Measurements from ENCODE around the gene NTRK3. TPM values are rescaled to one million over a fixed set of nuclear protein-coding genes. Genes with fewer than 3 reads are reported as not detected.

Gene NTRK3
- total and polyA plus RNA-seq, 8 donors, result 0.13 to 1.1 (median 0.60) TPM

GRCh38 chr15:88272421-88272820 is 15.9 kb upstream of the NTRK3 start:
- Histone ChIP-seq H3K4me1 (no peaks in the 10 kb centered on the region), H3K27me3 (peaks cover 0 to 6% (median 0%) of the 10 kb centered on the region in 4 donors), H3K4me3 (no peak overlapping the region), H3K36me3 (no peaks in the 10 kb centered on the region), H3K27ac (no peak overlapping the region), H3K9me3 (no peaks in the 10 kb centered on the region)
- intact Hi-C loops (cut with DNase I), result no loop called here
- FAIRE-seq (no peak), DNase-seq (no peak), ATAC-seq (no peak)
- TF ChIP-seq, protein P1, sequence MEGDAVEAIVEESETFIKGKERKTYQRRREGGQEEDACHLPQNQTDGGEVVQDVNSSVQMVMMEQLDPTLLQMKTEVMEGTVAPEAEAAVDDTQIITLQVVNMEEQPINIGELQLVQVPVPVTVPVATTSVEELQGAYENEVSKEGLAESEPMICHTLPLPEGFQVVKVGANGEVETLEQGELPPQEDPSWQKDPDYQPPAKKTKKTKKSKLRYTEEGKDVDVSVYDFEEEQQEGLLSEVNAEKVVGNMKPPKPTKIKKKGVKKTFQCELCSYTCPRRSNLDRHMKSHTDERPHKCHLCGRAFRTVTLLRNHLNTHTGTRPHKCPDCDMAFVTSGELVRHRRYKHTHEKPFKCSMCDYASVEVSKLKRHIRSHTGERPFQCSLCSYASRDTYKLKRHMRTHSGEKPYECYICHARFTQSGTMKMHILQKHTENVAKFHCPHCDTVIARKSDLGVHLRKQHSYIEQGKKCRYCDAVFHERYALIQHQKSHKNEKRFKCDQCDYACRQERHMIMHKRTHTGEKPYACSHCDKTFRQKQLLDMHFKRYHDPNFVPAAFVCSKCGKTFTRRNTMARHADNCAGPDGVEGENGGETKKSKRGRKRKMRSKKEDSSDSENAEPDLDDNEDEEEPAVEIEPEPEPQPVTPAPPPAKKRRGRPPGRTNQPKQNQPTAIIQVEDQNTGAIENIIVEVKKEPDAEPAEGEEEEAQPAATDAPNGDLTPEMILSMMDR (IDR thresholded peaks at IDR 0.05), result no peak
- WGBS, 2 donors, result 58 to 74% methylated on average over 2 of the region's 2 CpGs

DNA sequence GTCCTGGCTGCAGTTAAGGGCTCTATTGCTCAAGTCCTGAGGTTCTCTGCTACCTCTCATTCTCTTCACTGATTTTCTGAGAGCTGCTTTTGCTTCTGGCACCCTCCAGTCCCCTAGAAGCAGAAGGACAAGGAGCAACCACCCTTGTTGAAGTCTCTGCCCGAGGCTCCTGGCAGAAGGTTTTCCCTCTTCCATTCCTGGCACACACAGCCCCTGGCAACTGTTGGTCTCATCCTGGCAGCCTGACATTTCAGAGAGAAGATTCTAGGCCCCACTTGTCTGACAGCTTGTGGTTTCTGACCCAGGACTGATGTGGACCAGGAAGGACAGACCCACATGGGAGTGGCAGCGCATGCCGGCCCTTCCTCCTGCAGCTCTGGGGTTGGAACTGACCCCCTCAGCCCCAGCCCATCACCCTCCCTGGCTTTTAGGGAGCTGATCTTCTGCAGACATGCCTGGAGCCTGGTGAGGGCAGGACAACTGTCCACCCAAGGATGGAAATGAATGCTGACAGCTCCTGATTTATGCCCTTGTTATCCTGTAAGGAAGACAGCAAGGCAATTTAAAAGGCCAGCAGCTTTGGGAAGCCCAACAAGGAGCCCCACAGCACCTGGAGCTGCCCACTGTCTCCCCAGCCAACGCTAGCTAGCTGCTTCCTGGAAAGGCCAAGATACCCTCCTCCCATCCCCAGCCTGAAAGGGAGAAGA is 13.0 kb upstream of the NTRK3 start:
- intact Hi-C loops (cut with DNase I), result no loop called here

DNA sequence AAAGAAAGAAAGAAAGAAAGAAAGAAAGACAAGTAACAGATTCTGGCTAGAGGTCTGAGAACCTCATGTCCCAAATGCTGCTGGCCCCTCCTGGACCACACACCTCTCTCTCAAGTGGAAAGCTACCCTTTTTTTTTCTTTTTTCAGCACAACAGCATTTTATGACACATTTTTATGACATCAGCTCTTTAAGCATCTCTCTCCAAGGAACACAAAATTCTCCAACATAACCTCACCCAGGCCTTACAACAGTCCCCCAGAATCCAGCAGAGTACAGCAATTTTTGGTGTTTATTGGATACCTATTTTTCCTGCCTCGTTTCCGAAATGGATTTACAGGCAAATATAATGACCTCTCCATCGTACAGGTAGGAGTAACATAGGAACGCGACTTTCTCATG is 11.2 kb upstream of the NTRK3 start:
- FAIRE-seq, result no peak
- Histone ChIP-seq H3K27ac (no peak overlapping the region), H3K27me3 (no peaks in the 10 kb centered on the region), H3K4me1 (no peaks in the 10 kb centered on the region), H3K9me3 (no peaks in the 10 kb centered on the region), H3K36me3 (no peaks in the 10 kb centered on the region), H3K4me3 (no peak overlapping the region)
- DNase-seq, result no peak
- intact Hi-C loops (cut with DNase I), result no loop called here
- 48 to 59% methylated on average over 5 of the region's 5 CpGs for WGBS, 2 donors
- no peak for ATAC-seq
- TF ChIP-seq, protein P1 (IDR thresholded peaks at IDR 0.05), result no peak

More for the DNA sequence above, 13.0 kb upstream of the NTRK3 start:
- H3K36me3 ChIP-seq, result no peaks in the 10 kb centered on the region
- ATAC-seq (no peak), DNase-seq (no peak), FAIRE-seq (no peak)
- no peak overlapping the region for H3K4me3 ChIP-seq
- H3K27me3 ChIP-seq, result no peaks in the 10 kb centered on the region
- no peaks in the 10 kb centered on the region for H3K9me3 ChIP-seq
- 45 to 58% methylated on average over 4 of the region's 4 CpGs for WGBS, 2 donors
- TF ChIP-seq, protein P1 (IDR thresholded peaks at IDR 0.05), result no peak
- no peak overlapping the region for H3K27ac ChIP-seq
- no peaks in the 10 kb centered on the region for H3K4me1 ChIP-seq

DNA sequence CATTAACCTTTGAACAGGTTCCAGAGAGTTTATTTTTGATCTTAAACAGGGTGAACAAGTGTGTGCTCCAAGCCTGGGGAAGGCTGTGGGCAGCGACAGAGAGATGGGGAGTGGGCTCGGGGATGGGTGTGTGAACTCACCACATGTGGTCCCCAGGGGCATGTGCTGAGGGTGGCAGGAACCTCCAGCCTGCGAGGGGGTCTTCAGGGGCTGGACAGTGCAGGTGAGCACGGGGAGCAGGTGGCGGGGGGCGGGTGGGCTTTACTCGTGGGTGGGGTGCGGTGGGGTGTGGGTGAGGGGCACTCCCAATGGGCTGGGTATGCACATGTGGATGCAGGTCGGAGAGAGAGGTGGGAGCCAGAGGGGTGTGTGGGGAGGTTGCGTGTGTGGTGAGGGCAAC is 9.6 kb upstream of the NTRK3 start:
- ATAC-seq, result no peak
- TF ChIP-seq, protein P1 (IDR thresholded peaks at IDR 0.05), result no peak
- Histone ChIP-seq H3K9me3 (no peaks in the 10 kb centered on the region), H3K36me3 (no peaks in the 10 kb centered on the region), H3K4me1 (no peaks in the 10 kb centered on the region), H3K27me3 (peaks cover 0 to 6% (median 0%) of the 10 kb centered on the region in 4 donors), H3K27ac (no peak overlapping the region), H3K4me3 (no peak overlapping the region)
- intact Hi-C loops (cut with DNase I), result no loop called here
- no peak for FAIRE-seq
- DNase-seq, result peak in 1 of 6 donors; percentile 27
- 59 to 60% methylated on average over 9 to 10 of the region's 10 CpGs for WGBS, 2 donors

GRCh38 chr15:88264622-88265021 is 8.1 kb upstream of the NTRK3 start:
- ATAC-seq (no peak), FAIRE-seq (no peak), DNase-seq (no peak)
- no peak overlapping the region for H3K27ac ChIP-seq
- TF ChIP-seq, protein P1 (IDR thresholded peaks at IDR 0.05), result no peak
- no peaks in the 10 kb centered on the region for H3K9me3 ChIP-seq
- H3K27me3 ChIP-seq, result peaks cover 0 to 6% (median 0%) of the 10 kb centered on the region in 4 donors
- no peak overlapping the region for H3K4me3 ChIP-seq
- no peaks in the 10 kb centered on the region for H3K36me3 ChIP-seq
- H3K4me1 ChIP-seq, result no peaks in the 10 kb centered on the region
- intact Hi-C loops (cut with DNase I), result no loop called here
- WGBS, 2 donors, result 54 to 61% methylated on average over 4 of the region's 4 CpGs
